Progenitor cell of endocrine pancreas (in vitro differentiated cells): Measurements from ENCODE around the gene FGR. TPM values are rescaled to one million over a fixed set of nuclear protein-coding genes. Genes with fewer than 3 reads are reported as not detected.

ENCODE experiments used
- DNase-seq: peaks from one replicate; pipeline ENCODE4 v3.0.0; 2021; ENCODE audit warnings: low spot score; ENCODE audit not compliant: unreplicated experiment
- H3K27ac Mint-ChIP-seq: 2 replicates; pipeline ENCODE4 v1.8.0; 2021; ENCODE audit warnings: mild to moderate bottlenecking, moderate library complexity, mixed read lengths
- H3K27me3 Mint-ChIP-seq: 2 replicates; pipeline ENCODE4 v1.8.0; 2021; ENCODE audit warnings: mixed read lengths
- H3K36me3 Mint-ChIP-seq: 2 replicates; pipeline ENCODE4 v1.8.0; 2022; ENCODE audit warnings: mixed read lengths; ENCODE audit not compliant: insufficient read depth
- H3K4me1 Mint-ChIP-seq: 2 replicates; pipeline ENCODE4 v1.8.0; 2021; ENCODE audit warnings: low read depth, mixed read lengths
- H3K4me3 Mint-ChIP-seq: 2 replicates; pipeline ENCODE4 v1.8.0; 2021; ENCODE audit warnings: low read depth, mild to moderate bottlenecking, moderate library complexity, mixed read lengths
- H3K9me3 Mint-ChIP-seq: 2 replicates; pipeline ENCODE4 v1.8.0; 2021; ENCODE audit warnings: low read depth, mixed read lengths
- CTCF ChIP-seq: fragments of 200-600 bp; sonication (generic); IDR thresholded peaks from one replicate; pipeline ENCODE4 v1.5.0; 2021; ENCODE audit warnings: antibody characterized with exemption, mild to moderate bottlenecking; ENCODE audit not compliant: unreplicated experiment
- total RNA-seq: library from RNA; stranded (reverse); gene quantifications from 2 replicates; pipeline ENCODE4 v1.2.1, GENCODE V29; 2021

The FGR gene
- total RNA-seq, 1 donor from 2014 or later, result not detected

DNA sequence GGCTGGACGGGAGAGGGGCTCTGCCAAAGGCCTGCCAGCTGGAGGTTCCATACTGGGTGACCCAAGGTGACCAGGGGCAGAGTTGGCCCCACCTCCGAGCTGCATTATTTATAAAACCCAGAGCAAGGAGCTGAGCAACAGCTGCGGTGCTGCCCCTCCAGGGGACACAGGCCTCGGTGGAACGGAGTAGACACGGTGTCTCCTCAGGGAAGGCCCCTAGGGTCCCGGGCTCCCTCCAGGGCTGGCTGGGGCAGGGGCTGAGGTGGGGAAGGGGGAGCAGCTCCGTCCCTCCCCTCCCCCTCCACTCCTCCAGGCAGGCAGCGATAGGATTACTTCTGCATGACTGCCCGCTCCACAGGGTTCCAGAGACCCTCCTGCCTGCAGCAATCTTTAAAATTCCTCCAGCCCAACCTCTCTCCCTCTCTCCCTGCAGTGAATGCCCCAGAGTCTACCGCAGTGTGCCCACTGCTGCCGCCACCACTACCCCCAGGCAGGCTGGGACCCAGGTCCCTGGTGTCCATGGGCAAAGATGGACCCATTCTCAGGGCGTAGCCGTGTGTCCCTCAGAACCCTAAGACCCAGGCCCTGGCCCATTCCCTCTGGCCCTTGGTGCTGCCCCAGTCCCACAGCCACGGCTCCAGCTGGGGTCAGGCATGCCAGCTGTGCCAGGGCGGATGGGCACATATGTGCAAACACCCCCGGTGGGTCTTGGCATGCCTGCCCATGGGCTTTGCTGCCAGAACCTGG lies 41.9 kb downstream of the FGR start:
- no peak for TF ChIP-seq CTCF
- peaks cover 11% of the 10 kb centered on the region for H3K4me1 Mint-ChIP-seq
- H3K9me3 Mint-ChIP-seq, result no peaks in the 10 kb centered on the region
- no peak overlapping the region for H3K4me3 Mint-ChIP-seq
- DNase-seq, result no peak
- no peaks in the 10 kb centered on the region for H3K27me3 Mint-ChIP-seq
- H3K27ac Mint-ChIP-seq, result peak overlapping the region; percentile 16
- H3K36me3 Mint-ChIP-seq, result no peaks in the 10 kb centered on the region

GRCh38 chr1:27592232-27592930 lies 42.6 kb downstream of the FGR start:
- Mint-ChIP-seq H3K27ac (no peak overlapping the region), H3K4me1 (peaks cover 9% of the 10 kb centered on the region), H3K27me3 (no peaks in the 10 kb centered on the region), H3K4me3 (no peak overlapping the region), H3K36me3 (no peaks in the 10 kb centered on the region), H3K9me3 (no peaks in the 10 kb centered on the region)
- no peak for DNase-seq
- no peak for TF ChIP-seq CTCF

DNA sequence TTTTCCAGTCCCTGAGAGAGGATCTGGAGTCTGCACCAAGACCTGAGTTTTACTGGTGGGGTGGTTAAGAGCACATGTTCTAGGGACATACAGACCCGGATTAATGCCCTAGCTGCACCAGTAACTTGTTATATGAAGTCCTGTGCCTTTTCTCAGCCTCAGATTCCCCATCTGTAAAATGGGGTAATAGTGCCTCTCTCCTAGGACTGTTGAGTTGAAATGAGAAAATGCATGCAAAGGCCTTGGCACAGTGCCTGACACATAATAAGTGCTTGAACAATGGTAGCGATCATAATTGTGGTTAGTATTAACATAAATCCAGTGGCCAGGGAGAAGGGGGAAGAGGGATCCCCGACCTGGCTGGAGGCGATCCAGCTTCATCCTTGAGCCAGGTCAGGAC lies 43.4 kb downstream of the FGR start:
- no peak for TF ChIP-seq CTCF
- no peak for DNase-seq
- H3K27me3 Mint-ChIP-seq, result no peaks in the 10 kb centered on the region
- peaks cover 9% of the 10 kb centered on the region for H3K4me1 Mint-ChIP-seq
- H3K27ac Mint-ChIP-seq, result no peak overlapping the region
- H3K9me3 Mint-ChIP-seq, result no peaks in the 10 kb centered on the region
- H3K36me3 Mint-ChIP-seq, result no peaks in the 10 kb centered on the region
- no peak overlapping the region for H3K4me3 Mint-ChIP-seq

- Mint-ChIP-seq H3K4me3 (no peak overlapping the region), H3K4me1 (peaks cover 10% of the 10 kb centered on the region), H3K27me3 (no peaks in the 10 kb centered on the region), H3K36me3 (no peaks in the 10 kb centered on the region), H3K27ac (no peak overlapping the region), H3K9me3 (no peaks in the 10 kb centered on the region)
- no peak for DNase-seq
- no peak for TF ChIP-seq CTCF
Observed at GRCh38 chr1:27590917-27591508, 44.0 kb downstream of the FGR start.

- no peak for TF ChIP-seq CTCF
- Mint-ChIP-seq H3K4me1 (peaks cover 12% of the 10 kb centered on the region), H3K36me3 (no peaks in the 10 kb centered on the region), H3K4me3 (no peak overlapping the region), H3K27me3 (no peaks in the 10 kb centered on the region), H3K27ac (no peak overlapping the region), H3K9me3 (no peaks in the 10 kb centered on the region)
- DNase-seq, result no peak
Observed at GRCh38 chr1:27589841-27590426, 45.1 kb downstream of the FGR start.
